ENCODE data around the gene KHSRP. TPM values are rescaled to one million over a fixed set of nuclear protein-coding genes. Genes with fewer than 3 reads are reported as not detected.

KHSRP gene
- total RNA-seq, 1 experiment from 2014 or later, result 373 TPM

DNA sequence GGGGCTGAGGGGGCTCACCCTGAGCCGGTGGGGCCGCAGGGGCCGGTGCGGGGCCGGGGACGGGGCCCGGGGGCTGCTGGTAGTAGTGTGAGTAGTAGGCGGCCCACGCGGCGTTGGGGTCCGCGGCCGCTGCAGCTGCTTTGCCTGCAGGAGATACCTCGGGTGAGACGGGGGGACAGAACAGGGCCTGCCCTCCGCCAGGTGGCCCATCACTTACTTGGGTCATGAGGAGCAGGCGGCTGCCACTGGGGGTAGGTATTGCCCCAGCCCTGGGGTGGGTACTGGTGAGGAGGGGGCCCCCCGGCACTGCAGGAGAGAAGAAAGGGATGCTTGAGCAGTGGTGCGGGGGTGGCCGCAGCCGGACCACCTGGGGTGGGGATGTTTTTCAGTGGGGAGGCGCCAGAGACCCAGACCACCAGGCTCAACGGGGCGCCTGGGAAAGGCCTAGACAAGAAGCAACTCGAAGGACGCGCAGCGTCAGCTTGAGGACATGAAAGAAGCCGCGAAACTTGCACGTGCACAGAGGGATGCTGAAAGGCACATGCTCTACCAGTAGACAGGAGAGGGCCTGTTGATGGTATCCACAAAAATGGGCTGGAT is 8.9 kb downstream of the KHSRP start:
- H3K9me2 ChIP-seq (replicated peaks; ENCODE audit: low read length), result no peaks in the 10 kb centered on the region
- TF ChIP-seq EZH2 (IDR thresholded peaks at IDR 0.05; ENCODE audit: low read length, unreplicated experiment) (no peak), EZH2phosphoT487 (IDR thresholded peaks at IDR 0.05; ENCODE audit: borderline replicate concordance, low read length) (no peak)
- TF ChIP-seq, protein P1, sequence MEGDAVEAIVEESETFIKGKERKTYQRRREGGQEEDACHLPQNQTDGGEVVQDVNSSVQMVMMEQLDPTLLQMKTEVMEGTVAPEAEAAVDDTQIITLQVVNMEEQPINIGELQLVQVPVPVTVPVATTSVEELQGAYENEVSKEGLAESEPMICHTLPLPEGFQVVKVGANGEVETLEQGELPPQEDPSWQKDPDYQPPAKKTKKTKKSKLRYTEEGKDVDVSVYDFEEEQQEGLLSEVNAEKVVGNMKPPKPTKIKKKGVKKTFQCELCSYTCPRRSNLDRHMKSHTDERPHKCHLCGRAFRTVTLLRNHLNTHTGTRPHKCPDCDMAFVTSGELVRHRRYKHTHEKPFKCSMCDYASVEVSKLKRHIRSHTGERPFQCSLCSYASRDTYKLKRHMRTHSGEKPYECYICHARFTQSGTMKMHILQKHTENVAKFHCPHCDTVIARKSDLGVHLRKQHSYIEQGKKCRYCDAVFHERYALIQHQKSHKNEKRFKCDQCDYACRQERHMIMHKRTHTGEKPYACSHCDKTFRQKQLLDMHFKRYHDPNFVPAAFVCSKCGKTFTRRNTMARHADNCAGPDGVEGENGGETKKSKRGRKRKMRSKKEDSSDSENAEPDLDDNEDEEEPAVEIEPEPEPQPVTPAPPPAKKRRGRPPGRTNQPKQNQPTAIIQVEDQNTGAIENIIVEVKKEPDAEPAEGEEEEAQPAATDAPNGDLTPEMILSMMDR (conservative IDR thresholded peaks at IDR 0.05; ENCODE audit: low read depth, low read length), result no peak
- ChIA-PET POLR2A (ENCODE audit: unreplicated experiment) (no interaction called here), CTCF (no interaction called here)
- peaks cover 18% of the 10 kb centered on the region for H3K79me2 ChIP-seq (ENCODE audit: low read length)
- H3K4me3 ChIP-seq (ENCODE audit: low read length), result no peak overlapping the region
- DNase-seq (no peak), ATAC-seq (no peak)
- H3K4me1 ChIP-seq (ENCODE audit: insufficient read depth, low read length), result no peaks in the 10 kb centered on the region
- no peaks in the 10 kb centered on the region for H3F3A ChIP-seq (ENCODE audit: low read length, unreplicated experiment)
- no peaks in the 10 kb centered on the region for H3K9me3 ChIP-seq (ENCODE audit: low read length)
- peaks cover 71% of the 10 kb centered on the region for H3K36me3 ChIP-seq (ENCODE audit: low read depth, low read length)
- no peak overlapping the region for H3K27ac ChIP-seq (ENCODE audit: low read length)
- H3K9ac ChIP-seq (ENCODE audit: low read length), result no peak overlapping the region
- intact Hi-C loops (cut with micrococcal nuclease), result no loop called here
- H3K27me3 ChIP-seq (ENCODE audit: low read length), result no peaks in the 10 kb centered on the region
- peaks cover 31% of the 10 kb centered on the region for H4K20me1 ChIP-seq (ENCODE audit: low read length)
- no TSS peak for BruUV-seq (replicated peaks)
- H2AFZ ChIP-seq (ENCODE audit: low read length), result no peak overlapping the region
- H3K4me2 ChIP-seq (ENCODE audit: low read length), result no peak overlapping the region

DNA sequence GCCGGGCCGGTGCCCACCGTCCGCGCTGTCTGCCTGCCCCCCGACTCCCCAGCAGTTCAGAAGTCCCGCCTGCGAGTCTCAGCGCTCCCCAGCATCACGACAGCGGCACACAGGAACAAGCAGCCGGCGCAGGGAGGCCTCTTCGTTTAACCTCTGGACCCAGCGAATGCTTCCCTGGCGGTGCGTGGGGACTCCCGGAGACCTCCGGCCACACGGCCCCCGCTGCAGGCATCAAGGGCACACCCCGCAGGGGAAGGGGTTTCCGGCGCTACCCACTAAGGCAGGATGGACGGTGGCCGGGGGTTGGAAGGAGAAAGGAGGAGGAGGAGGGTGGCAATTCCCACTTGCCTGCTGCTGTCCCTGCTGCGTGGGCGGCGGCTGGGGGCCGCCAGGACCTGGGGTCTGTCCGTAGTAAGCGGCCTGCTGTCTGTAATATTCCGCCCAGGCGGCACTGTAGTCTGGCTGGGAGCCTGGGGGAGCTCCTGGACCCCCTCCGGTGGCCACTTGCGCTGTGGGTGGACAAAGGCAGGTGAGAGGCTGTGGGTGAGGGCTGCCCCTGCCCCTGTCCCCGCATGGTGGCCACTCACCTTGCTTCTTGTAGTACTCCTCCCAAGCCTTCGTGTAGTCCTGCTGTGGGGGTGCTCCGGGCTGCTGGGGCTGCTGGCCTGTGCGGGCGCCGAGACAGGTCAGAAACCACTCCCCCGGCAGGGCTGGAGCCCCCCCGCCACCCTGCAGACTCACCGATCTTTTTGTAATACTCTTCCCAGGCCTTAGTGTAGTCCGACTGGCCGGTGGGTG is 9.6 kb downstream of the KHSRP start:
- intact Hi-C loops (cut with micrococcal nuclease), result no loop called here
- Histone ChIP-seq H3K4me3 (ENCODE audit: low read length) (no peak overlapping the region), H3K36me3 (ENCODE audit: low read depth, low read length) (peaks cover 64% of the 10 kb centered on the region), H4K20me1 (ENCODE audit: low read length) (peaks cover 24% of the 10 kb centered on the region), H3K79me2 (ENCODE audit: low read length) (peaks cover 11% of the 10 kb centered on the region), H3K9me3 (ENCODE audit: low read length) (no peaks in the 10 kb centered on the region), H2AFZ (ENCODE audit: low read length) (no peak overlapping the region), H3F3A (ENCODE audit: low read length, unreplicated experiment) (no peaks in the 10 kb centered on the region), H3K9me2 (replicated peaks; ENCODE audit: low read length) (no peaks in the 10 kb centered on the region), H3K9ac (ENCODE audit: low read length) (no peak overlapping the region), H3K27ac (ENCODE audit: low read length) (no peak overlapping the region), H3K27me3 (ENCODE audit: low read length) (no peaks in the 10 kb centered on the region), H3K4me1 (ENCODE audit: insufficient read depth, low read length) (no peaks in the 10 kb centered on the region), H3K4me2 (ENCODE audit: low read length) (no peak overlapping the region)
- POLR2A ChIA-PET (ENCODE audit: unreplicated experiment), result no interaction called here
- no peak for TF ChIP-seq EZH2phosphoT487 (IDR thresholded peaks at IDR 0.05; ENCODE audit: borderline replicate concordance, low read length)
- no peak for TF ChIP-seq EZH2 (IDR thresholded peaks at IDR 0.05; ENCODE audit: low read length, unreplicated experiment)
- CTCF ChIA-PET, result no interaction called here
- BruUV-seq (replicated peaks), result no TSS peak
- no peak for ATAC-seq
- no peak for DNase-seq

DNA sequence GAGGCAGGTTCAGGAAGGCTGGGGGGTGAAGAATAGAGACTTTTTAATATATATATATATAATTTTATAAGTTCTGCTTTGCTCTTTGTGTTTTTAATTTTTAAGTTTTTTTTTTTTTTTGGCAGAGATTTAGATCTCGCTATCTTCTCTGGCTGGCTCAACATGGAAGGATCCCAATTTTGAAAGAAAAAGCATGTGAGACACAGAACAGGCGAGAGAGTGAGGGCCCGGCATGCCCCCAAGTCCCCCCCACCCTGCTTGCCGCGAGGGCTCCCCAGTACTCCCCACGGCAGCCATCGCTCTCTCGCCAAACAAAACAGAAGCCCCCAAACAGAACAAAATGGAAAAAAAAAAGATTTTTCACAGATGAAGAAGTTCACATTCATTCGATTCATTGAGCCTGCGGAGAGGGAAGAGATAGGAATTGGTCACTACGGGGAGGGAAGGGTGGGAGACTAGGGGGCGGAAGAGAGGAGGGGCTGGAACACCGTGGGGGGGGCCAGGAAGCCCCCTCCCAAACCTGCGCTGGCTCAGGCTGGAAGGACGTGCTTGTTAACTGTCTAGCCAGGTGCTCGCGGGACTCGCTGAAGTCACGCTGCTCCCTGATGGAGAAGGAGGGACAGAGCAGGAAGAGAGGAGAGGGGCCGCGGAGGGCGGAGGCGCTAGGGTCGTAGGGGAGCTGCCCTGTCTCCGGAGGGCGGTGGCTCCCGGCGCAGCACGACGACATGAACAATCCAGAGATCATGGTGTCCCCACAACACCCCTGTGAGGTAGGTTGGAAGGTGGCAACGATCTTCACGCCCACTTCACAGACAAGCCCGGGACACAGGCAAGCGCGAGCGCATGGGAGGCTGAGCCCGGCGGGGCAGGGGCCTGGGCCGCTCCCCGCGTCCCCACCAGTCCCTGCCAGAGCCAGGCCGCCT is 10.6 kb downstream of the KHSRP start:
- TF ChIP-seq EZH2 (IDR thresholded peaks at IDR 0.05; ENCODE audit: low read length, unreplicated experiment), result no peak
- TF ChIP-seq EZH2phosphoT487 (IDR thresholded peaks at IDR 0.05; ENCODE audit: borderline replicate concordance, low read length), result no peak
- TF ChIP-seq, protein P1 (conservative IDR thresholded peaks at IDR 0.05; ENCODE audit: low read depth, low read length), result no peak
- H3K27me3 ChIP-seq (ENCODE audit: low read length), result no peaks in the 10 kb centered on the region
- DNase-seq, result no peak
- POLR2A ChIA-PET (ENCODE audit: unreplicated experiment), result no interaction called here
- H3K9me2 ChIP-seq (replicated peaks; ENCODE audit: low read length), result no peaks in the 10 kb centered on the region
- no peak overlapping the region for H3K9ac ChIP-seq (ENCODE audit: low read length)
- H3K27ac ChIP-seq (ENCODE audit: low read length), result no peak overlapping the region
- no peak overlapping the region for H3K4me3 ChIP-seq (ENCODE audit: low read length)
- no peaks in the 10 kb centered on the region for H3K4me1 ChIP-seq (ENCODE audit: insufficient read depth, low read length)
- intact Hi-C loops (cut with micrococcal nuclease), result no loop called here
- no peak for ATAC-seq
- H3F3A ChIP-seq (ENCODE audit: low read length, unreplicated experiment), result no peaks in the 10 kb centered on the region
- CTCF ChIA-PET, result no interaction called here
- H3K36me3 ChIP-seq (ENCODE audit: low read depth, low read length), result peaks cover 54% of the 10 kb centered on the region
- peaks cover 1% of the 10 kb centered on the region; the same call in 1 of the 2 replicates for H3K79me2 ChIP-seq (ENCODE audit: low read length)
- BruUV-seq (replicated peaks), result TSS peak; percentile 29
- H2AFZ ChIP-seq (ENCODE audit: low read length), result no peak overlapping the region
- no peak overlapping the region for H3K4me2 ChIP-seq (ENCODE audit: low read length)
- H4K20me1 ChIP-seq (ENCODE audit: low read length), result peaks cover 16% of the 10 kb centered on the region; the same call in 1 of the 2 replicates
- H3K9me3 ChIP-seq (ENCODE audit: low read length), result no peaks in the 10 kb centered on the region
